ENCODE measurements around the gene DGKG.

The DGKG gene

DNA sequence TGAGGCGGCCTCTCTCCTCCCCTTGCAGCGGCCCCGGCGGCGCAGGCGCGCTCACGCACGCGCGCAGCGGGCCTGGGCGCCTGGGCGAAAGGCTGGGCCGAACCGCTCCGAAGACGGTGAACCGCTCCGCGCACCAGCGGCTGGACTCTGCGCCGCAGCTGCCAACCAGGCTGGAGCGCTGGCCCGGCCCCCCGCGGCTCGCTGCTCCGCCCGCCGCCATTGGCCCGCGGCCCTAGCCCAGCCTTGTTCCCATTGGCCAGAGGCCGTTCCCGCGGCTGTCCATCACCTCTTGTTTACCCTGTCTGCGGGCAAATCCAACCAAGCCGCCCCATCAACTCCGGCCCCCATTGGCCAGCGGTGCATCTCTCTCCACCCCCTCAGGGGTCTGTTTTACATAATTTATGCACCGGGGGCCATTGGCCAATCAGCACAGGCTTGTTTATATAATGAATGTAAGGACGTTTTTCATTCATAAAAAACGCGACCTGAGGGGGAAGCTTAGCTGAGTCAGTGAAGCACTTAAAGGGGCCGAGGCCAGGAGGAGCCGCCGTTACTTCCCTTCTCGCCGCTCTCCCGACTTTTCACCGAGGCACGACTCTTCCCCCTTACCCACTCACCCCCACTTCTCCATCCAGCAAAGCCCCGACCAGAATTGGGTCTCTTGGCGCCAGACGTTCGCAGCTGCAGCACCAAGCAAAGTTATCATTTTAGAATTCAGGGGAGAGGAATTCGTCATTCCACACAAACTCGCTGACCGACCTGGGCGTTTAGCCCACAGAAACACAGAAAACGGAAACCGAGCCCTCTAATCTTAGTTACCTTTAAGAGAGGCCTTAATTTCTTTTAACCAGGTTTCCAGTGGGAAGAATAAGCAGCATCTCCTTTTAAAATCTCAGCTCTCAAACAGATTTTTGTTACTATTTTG, 252.8 kb downstream of the DGKG start, which contains the start of gene ETV5:
Gene ETV5 (minus strand): TSS at position 149 of the 925 bp plus-strand sequence. CDS start 3,221 bp downstream, outside the sequence.
- TF ChIP-seq EZH2phosphoT487 (IDR thresholded peaks at IDR 0.05; ENCODE audit: borderline replicate concordance), result no peak
- TF ChIP-seq, protein P1, sequence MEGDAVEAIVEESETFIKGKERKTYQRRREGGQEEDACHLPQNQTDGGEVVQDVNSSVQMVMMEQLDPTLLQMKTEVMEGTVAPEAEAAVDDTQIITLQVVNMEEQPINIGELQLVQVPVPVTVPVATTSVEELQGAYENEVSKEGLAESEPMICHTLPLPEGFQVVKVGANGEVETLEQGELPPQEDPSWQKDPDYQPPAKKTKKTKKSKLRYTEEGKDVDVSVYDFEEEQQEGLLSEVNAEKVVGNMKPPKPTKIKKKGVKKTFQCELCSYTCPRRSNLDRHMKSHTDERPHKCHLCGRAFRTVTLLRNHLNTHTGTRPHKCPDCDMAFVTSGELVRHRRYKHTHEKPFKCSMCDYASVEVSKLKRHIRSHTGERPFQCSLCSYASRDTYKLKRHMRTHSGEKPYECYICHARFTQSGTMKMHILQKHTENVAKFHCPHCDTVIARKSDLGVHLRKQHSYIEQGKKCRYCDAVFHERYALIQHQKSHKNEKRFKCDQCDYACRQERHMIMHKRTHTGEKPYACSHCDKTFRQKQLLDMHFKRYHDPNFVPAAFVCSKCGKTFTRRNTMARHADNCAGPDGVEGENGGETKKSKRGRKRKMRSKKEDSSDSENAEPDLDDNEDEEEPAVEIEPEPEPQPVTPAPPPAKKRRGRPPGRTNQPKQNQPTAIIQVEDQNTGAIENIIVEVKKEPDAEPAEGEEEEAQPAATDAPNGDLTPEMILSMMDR (conservative IDR thresholded peaks at IDR 0.05; ENCODE audit: low read length), result no peak

DNA sequence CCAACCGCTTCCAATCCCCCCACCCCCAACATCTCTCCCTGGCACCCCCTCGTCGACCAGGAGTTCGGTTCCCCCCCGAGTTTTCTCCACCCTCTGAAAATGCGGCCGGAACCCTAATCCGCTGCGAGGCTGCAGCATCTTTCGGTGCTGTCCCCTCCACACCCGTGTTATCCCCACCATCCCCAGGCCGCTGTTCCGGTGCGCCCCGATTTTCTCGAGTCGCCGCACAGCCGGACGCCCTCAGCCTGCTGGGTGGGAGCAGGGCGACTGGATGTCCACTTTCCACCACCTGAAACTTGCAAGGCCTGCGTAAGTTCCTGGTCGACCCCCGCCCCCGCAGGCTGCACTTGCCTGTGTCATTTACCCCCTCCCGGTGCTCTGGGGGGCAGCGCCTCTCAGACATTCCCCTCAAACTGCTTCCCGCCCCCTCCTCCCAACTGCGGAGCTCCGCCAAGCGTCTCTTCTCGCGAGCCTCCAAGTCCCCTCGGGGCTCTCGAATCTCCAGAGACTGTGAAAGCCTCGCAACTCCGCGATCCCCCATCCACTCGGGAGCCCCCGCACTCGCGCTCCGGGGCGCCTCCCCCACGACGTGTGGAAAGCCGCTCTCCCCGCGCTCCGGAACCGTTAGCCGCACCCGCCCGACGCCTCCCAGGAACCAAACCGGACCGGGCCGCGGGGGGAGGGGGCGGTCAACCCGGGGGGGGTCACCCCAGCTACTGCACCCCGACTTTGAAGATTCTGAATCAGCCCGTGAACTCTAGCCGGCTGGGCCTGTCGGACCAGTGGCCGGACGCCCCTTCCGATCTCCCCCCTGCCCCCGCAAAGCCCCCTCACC, 253.7 kb downstream of the DGKG start:
- Histone ChIP-seq H2AFZ (ENCODE audit: low read length) (peak overlapping the region; percentile 23; the same call in 1 of the 2 replicates), H3K9me3 (ENCODE audit: insufficient read depth, low read depth, low read length) (no peaks in the 10 kb centered on the region), H3F3A (ENCODE audit: low read depth) (no peaks in the 10 kb centered on the region), H3K9ac (ENCODE audit: low read depth, low read length, poor library complexity, severe bottlenecking) (peak overlapping the region; percentile 66), H3K27me3 (ENCODE audit: insufficient read depth, low read length, poor library complexity, severe bottlenecking) (peaks cover 9% of the 10 kb centered on the region), H3K4me1 (ENCODE audit: insufficient read depth, low read length, poor library complexity, severe bottlenecking) (peaks cover 54% of the 10 kb centered on the region), H3K79me2 (ENCODE audit: insufficient read depth, low read length) (no peaks in the 10 kb centered on the region), H3K4me3 (ENCODE audit: low read length, poor library complexity, severe bottlenecking) (peak overlapping the region; percentile 77), H4K20me1 (ENCODE audit: insufficient read depth, low read length, poor library complexity, severe bottlenecking) (peaks cover 7% of the 10 kb centered on the region), H3K36me3 (ENCODE audit: insufficient read depth, low read length) (no peaks in the 10 kb centered on the region), H3K4me2 (ENCODE audit: low read depth, low read length, poor library complexity, severe bottlenecking) (peak overlapping the region; percentile 94), H3K9me2 (replicated peaks; ENCODE audit: low read depth, low read length) (no peaks in the 10 kb centered on the region)
- TF ChIP-seq, protein P1 (conservative IDR thresholded peaks at IDR 0.05; ENCODE audit: low read length), result no peak
- no peak for TF ChIP-seq EZH2phosphoT487 (IDR thresholded peaks at IDR 0.05; ENCODE audit: borderline replicate concordance)

More for the DNA sequence above, 252.8 kb downstream of the DGKG start, which contains the start of gene ETV5:
- no peaks in the 10 kb centered on the region for H3K9me2 ChIP-seq (replicated peaks; ENCODE audit: low read depth, low read length)
- H3K4me2 ChIP-seq (ENCODE audit: low read depth, low read length, poor library complexity, severe bottlenecking), result peak within 1 kb of the TSS; percentile 94
- H3K36me3 ChIP-seq (ENCODE audit: insufficient read depth, low read length), result no peaks in the 10 kb centered on the region
- peak within 1 kb of the TSS; percentile 77 for H3K4me3 ChIP-seq (ENCODE audit: low read length, poor library complexity, severe bottlenecking)
- H2AFZ ChIP-seq (ENCODE audit: low read length), result peak within 1 kb of the TSS; percentile 59
- no peaks in the 10 kb centered on the region for H3K79me2 ChIP-seq (ENCODE audit: insufficient read depth, low read length)
- peaks cover 7% of the 10 kb centered on the region for H4K20me1 ChIP-seq (ENCODE audit: insufficient read depth, low read length, poor library complexity, severe bottlenecking)
- no peaks in the 10 kb centered on the region for H3F3A ChIP-seq (ENCODE audit: low read depth)
- peaks cover 46% of the 10 kb centered on the region for H3K4me1 ChIP-seq (ENCODE audit: insufficient read depth, low read length, poor library complexity, severe bottlenecking)
- peak within 1 kb of the TSS; percentile 66 for H3K9ac ChIP-seq (ENCODE audit: low read depth, low read length, poor library complexity, severe bottlenecking)
- H3K27me3 ChIP-seq (ENCODE audit: insufficient read depth, low read length, poor library complexity, severe bottlenecking), result peaks cover 12% of the 10 kb centered on the region
- H3K9me3 ChIP-seq (ENCODE audit: insufficient read depth, low read depth, low read length), result no peaks in the 10 kb centered on the region

DNA sequence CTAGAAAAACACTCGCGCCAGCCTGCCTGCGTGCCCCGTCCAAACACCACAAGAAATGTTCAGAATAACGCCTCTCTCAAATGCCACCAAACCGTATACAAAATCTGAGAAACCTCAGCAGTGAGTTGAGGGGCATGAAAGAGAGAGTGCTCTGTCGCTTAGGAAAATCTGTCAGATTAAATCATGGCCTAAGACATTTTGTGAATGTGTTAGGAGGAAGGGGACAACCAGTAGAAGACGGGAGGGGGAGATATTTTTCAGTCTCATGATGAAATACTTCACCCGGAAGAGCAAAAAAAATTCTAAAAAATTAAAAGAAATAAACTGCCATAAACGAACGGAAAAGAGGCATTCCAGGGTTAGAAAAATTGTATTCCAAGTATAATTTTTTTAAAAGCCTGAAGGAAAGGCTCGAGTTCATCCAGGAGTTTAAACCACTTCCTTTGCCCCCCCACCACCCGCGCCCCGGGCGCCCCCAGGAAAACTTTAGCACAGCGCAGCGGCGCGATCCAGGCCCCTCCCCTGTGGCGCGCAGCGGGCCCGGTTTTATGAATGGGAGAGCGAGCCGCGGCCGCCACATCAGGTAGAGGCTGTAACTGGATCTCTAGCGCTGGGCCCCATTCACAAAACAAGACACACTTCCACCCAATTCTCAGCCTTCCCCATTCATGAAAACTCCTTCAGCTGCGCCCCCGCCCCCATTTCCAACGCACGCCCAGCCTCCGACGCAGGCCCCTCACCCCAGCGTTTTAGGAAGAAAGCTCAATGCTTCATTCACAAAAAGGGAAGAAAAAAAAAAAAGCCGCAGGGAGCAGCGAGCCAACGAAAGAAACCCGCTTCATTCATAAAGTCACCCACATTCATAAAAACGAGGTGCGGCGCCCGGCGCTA, 254.6 kb downstream of the DGKG start:
- no peak for TF ChIP-seq EZH2phosphoT487 (IDR thresholded peaks at IDR 0.05; ENCODE audit: borderline replicate concordance)
- TF ChIP-seq, protein P1 (conservative IDR thresholded peaks at IDR 0.05; ENCODE audit: low read length), result no peak
- Histone ChIP-seq H4K20me1 (ENCODE audit: insufficient read depth, low read length, poor library complexity, severe bottlenecking) (peaks cover 7% of the 10 kb centered on the region), H3K79me2 (ENCODE audit: insufficient read depth, low read length) (no peaks in the 10 kb centered on the region), H3K4me3 (ENCODE audit: low read length, poor library complexity, severe bottlenecking) (peak overlapping the region; percentile 77), H3K9me3 (ENCODE audit: insufficient read depth, low read depth, low read length) (no peaks in the 10 kb centered on the region), H3F3A (ENCODE audit: low read depth) (no peaks in the 10 kb centered on the region), H3K9ac (ENCODE audit: low read depth, low read length, poor library complexity, severe bottlenecking) (peak overlapping the region; percentile 66), H3K9me2 (replicated peaks; ENCODE audit: low read depth, low read length) (no peaks in the 10 kb centered on the region), H3K4me1 (ENCODE audit: insufficient read depth, low read length, poor library complexity, severe bottlenecking) (peaks cover 58% of the 10 kb centered on the region), H2AFZ (ENCODE audit: low read length) (no peak overlapping the region), H3K4me2 (ENCODE audit: low read depth, low read length, poor library complexity, severe bottlenecking) (peak overlapping the region; percentile 94), H3K36me3 (ENCODE audit: insufficient read depth, low read length) (no peaks in the 10 kb centered on the region), H3K27me3 (ENCODE audit: insufficient read depth, low read length, poor library complexity, severe bottlenecking) (peaks cover 9% of the 10 kb centered on the region)
